ENCODE measurements around the gene PIK3C2G.

PIK3C2G gene

GRCh38 chr12:18343708-18344107, 82.4 kb downstream of the PIK3C2G start:
- in situ Hi-C loops (cut with MboI; ENCODE audit: low sequenced_read_pairs): no loop called here

DNA sequence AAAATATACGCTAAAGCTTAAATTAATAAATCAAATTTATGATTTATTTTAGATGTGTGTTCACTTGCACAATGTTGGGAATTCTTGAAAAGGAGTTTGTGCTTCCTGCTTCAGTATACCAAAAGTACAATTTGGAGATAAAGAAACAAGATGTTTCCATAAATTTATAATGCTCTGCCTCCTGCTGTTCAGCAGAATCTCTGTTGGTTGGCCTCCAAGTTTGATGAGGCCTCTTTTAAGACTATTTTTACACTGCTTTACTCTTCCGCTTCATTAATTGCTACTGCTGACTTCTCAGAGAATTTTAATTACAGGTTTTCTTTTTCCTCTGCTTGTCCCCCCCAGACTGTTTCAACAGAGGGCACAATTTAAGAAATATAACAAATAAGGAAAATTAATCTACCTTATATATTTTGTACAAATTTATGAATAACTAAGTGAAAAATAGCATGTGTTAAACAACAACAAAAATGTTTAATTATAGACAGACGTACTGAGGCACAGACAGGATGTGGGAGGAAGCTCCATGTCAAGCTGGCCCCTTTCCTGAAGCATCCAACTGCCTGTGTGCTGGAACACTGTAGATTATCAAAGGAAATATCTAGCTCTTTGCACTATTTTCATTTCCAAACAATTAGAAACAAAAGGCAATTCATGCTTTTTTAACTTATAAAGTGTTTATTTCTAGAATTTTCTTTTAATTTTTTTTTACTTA, 83.9 kb downstream of the PIK3C2G start:
- in situ Hi-C loops (cut with MboI; ENCODE audit: low sequenced_read_pairs): no loop called here

DNA sequence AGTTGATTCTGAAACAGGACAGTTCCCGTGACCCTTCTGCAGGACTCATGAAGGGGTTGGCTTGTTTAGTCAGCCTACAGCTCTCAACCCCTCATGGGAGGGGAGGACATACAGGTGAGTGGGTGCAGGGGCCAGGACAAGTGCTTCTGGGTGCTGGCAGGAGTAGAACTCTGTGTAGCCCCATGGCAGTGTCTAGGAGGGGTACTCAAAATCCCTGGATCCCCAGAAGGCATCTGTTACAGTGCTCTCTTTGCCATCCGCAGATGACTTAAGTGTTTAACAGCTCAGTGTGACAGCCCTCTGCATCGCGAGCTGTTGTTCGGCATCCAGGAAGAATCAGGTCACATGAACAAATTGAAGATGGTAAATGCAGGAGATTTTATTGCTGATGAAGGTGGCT, 91.0 kb downstream of the PIK3C2G start:
- in situ Hi-C loops (cut with MboI; ENCODE audit: low sequenced_read_pairs): no loop called here

DNA sequence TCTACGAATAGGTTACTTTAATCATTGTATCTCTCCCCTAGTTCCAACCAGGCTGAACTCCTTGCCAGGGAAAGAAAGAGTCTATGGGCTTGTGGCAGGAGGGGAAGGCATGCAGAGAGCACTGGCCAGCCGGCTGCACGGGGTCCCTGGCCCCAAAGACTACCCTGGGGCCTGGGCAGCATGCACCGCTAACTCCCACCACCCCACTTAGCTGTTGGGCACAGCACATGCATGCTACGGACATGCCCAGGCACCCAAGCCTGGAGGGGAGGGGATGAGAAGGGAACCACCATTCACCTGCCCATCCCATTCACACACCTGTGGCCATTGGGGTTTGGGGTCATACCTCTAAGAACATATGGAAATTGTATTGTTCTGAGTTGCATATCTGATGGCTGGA, 94.1 kb downstream of the PIK3C2G start:
- in situ Hi-C loops (cut with MboI; ENCODE audit: low sequenced_read_pairs): no loop called here

GRCh38 chr12:18358077-18358476, 96.8 kb downstream of the PIK3C2G start:
- in situ Hi-C loops (cut with MboI; ENCODE audit: low sequenced_read_pairs): no loop called here

DNA sequence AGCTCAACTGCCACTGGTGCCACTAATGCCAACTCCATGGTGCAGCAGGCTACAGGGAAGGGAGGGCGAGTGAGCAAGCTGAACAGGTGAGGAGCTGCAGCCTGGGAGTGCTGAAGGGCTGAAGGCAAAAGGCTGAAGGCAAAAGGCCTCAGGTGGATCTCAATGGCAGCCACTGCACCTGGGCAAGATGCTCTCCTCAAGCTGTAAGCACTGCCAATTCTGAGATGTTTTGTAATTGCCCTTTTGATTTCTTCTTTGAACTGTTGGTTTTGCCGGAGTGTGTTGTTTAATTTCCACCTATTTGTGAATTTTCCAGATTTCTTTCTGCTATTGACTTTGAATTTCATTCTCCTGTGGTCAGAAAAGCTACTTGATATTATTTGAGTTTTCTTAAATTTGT, 97.6 kb downstream of the PIK3C2G start:
- in situ Hi-C loops (cut with MboI; ENCODE audit: low sequenced_read_pairs): no loop called here

- in situ Hi-C loops (cut with MboI; ENCODE audit: low sequenced_read_pairs): no loop called here
These were observed 100.1 kb downstream of the PIK3C2G start for GRCh38 chr12:18361433-18361832.

- in situ Hi-C loops (cut with MboI; ENCODE audit: low sequenced_read_pairs): no loop called here
These were observed 102.0 kb downstream of the PIK3C2G start for GRCh38 chr12:18363321-18363720.

- in situ Hi-C loops (cut with MboI; ENCODE audit: low sequenced_read_pairs): no loop called here
These were observed 107.3 kb downstream of the PIK3C2G start for GRCh38 chr12:18368594-18368993.

- in situ Hi-C loops (cut with MboI; ENCODE audit: low sequenced_read_pairs): no loop called here
These were observed 111.9 kb downstream of the PIK3C2G start for GRCh38 chr12:18373181-18373580.

GRCh38 chr12:18375131-18375530, 113.8 kb downstream of the PIK3C2G start:
- in situ Hi-C loops (cut with MboI; ENCODE audit: low sequenced_read_pairs): no loop called here

GRCh38 chr12:18375583-18375982, 114.3 kb downstream of the PIK3C2G start:
- in situ Hi-C loops (cut with MboI; ENCODE audit: low sequenced_read_pairs): no loop called here

DNA sequence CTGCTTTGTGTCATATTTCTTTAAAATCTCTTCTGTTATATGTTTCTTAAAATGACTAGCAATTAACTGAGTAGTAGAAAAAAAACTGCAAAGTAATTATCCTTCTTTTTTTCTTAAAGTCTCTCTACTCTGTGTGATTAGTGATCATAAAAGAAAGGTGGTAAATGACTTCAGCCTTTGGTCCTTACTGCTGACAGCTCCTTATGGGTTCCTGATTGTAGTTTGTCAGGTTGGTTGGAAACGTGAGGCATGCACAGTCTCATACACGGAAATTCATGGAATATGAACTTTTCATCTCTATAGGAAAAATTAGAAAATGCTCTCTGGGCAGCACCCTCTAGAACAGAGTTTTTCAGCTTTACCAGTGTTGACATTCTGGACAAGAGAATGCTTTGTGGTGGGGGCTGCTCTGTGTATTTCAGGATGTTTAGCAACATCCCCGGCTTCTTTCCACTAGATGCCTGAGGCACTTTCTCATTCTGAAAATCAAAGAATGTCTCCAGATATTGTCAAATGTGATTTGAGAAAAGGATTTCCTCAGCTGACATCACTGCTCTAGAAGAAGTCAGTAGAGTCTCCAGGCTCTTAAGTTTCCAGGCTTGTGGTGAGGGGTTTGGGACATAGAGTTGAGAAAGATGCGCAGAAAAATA, 121.0 kb downstream of the PIK3C2G start:
- in situ Hi-C loops (cut with MboI; ENCODE audit: low sequenced_read_pairs): no loop called here

DNA sequence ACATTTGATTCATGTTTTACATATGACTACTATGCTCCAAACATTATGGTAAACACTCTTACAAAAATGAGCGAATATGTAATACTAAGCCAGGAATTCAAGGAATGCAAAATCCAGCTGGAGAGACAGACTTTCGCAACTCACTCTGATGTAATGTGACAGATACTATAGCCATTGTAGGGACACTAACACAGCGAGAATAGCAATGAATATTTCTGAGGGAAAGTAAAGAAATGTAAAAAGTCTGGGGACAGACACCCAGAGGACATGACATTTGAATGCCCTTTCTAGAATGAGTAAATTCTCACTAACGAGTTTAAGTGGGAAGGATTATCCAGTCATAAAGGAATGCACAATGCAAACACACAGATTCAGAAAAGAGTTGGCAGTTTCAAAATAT, 121.9 kb downstream of the PIK3C2G start:
- in situ Hi-C loops (cut with MboI; ENCODE audit: low sequenced_read_pairs): no loop called here

DNA sequence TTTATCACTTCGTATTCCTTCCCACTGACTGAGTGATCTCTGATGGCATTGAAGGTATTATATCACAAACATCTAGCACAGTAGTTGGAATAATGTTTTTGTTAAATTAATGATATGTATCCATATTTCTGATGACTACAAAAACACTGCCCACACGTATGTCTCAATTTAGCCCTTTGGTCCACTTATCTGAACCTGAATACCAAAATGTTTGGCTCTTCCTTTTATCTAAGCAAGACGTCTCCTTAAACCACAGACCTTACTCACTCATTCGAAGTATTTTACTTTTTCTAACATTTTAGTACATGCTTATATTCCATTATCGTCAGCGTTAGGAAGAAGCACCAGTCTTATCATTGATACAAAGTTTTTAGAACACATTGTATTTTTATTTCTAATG, 126.4 kb downstream of the PIK3C2G start:
- in situ Hi-C loops (cut with MboI; ENCODE audit: low sequenced_read_pairs): no loop called here

DNA sequence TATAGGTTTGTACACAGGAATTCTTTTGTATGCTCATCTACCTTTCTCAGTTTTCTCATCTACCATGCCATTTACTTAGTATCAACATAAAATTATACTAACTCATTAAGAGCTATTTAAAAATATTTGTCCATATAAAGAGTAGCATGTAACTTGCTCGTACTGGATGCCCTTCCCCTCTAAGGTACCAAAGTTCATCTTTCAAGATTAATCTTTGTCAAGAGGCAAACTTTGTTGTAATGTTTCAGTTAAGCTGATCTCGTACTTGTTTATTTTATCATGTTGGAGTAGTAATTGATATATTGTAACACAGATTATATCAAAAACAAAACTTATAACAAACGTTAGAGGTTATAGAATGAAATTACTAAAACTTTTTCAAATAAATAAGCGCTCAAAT, 128.5 kb downstream of the PIK3C2G start:
- in situ Hi-C loops (cut with MboI; ENCODE audit: low sequenced_read_pairs): no loop called here

DNA sequence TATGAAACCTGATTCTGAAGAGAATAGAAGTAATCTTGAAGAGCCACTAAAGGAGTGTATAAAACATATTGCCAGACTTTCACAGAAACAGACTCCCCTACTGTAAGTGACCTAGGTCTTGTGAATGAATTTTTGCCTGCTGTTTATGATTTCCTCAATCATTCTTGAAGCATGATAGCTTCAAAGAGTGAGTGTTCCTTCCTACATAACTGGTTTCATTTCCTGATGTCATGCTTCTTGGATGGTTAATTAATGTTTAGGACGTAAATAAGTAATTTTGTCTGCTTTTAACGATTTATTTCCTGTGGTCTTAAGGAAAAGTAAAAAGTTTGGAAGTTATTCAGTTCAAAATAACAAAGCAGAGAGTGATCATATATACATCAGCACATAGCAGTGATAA, 129.8 kb downstream of the PIK3C2G start:
- in situ Hi-C loops (cut with MboI; ENCODE audit: low sequenced_read_pairs): no loop called here

GRCh38 chr12:18394742-18395141, 133.4 kb downstream of the PIK3C2G start:
- in situ Hi-C loops (cut with MboI; ENCODE audit: low sequenced_read_pairs): no loop called here

DNA sequence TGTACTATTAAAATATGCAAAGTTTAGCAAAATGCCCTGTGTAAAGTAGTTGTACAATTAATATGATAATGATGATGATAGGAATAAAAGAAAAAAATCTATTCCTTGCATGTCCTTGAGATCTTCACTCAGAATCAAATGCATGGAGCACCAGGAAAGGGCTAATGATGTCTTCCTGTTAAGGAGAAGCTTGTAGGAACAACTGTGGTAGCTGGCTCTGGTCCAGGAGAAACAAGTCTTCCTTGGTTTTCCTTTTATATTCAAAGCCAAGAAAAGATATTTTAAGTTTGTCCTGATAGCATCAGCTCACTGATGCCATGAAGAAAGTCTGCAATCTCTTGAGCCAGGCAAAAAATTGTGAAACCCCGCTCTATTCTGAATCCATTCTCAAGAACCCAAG, 138.9 kb downstream of the PIK3C2G start:
- in situ Hi-C loops (cut with MboI; ENCODE audit: low sequenced_read_pairs): no loop called here

GRCh38 chr12:18402872-18403611, 141.7 kb downstream of the PIK3C2G start:
- in situ Hi-C loops (cut with MboI; ENCODE audit: low sequenced_read_pairs): no loop called here

DNA sequence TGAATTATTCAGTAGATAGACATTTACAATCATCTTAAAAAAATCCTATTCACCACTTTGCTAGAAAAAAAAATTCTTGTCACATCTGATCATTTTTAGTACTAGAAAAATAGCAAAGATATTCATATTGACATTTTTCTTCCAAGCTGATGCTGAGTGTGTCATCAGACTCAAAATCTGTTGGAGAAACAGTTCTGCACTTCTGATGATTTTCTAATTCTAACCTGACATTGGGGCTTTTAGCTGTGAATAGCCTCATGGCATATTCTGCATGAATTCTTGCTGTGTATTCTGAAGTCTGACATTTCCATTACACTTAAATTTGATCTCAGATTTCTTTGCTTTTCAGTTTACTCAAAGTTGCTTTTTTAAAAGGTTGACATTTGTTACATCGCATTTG, 150.1 kb downstream of the PIK3C2G start:
- in situ Hi-C loops (cut with MboI; ENCODE audit: low sequenced_read_pairs): no loop called here

DNA sequence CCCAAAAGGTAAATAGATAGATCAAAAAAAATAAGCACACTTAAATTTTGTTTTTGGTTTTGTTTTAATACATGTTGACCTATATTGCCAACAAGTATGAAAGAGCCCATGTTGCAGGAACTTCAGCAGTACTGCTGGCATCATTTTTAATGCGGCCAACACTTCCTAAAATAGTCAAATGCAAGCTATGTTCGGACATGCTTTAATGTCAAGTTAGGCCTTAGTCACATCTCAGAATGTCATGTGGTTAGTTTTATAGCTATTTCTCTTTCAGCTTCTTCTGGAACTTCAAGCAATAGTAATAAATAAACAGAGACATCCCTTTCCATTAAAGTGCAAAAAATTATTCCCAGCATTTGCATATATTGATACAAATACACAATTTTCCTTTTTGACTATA, 153.4 kb downstream of the PIK3C2G start:
- in situ Hi-C loops (cut with MboI; ENCODE audit: low sequenced_read_pairs): no loop called here

Data from HL-60/S4 (cell line).